PC-9 (cell line): Measurements from ENCODE around the gene MAPT. TPM values are rescaled to one million over a fixed set of nuclear protein-coding genes. Genes with fewer than 3 reads are reported as not detected.
A peak's percentile ranks its signal among the peaks of the same experiment; 100 is the strongest.

Experiments
- BruUV-seq: library from RNA; stranded (reverse); fragments of 400-500 nt; replicated peaks from 2 replicates; lab custom pipeline; 2021; lab: Mats Ljungman, UMichigan
- CTCF ChIA-PET: fragments of 300-600 bp; sonication (Branson Sonifier 250); formaldehyde crosslinking; loops from one replicate; lab custom pipeline; 2022; ENCODE audit warnings: antibody characterized with exemption; lab: Charles Lee
- POLR2A ChIA-PET: fragments of 300-600 bp; sonication (Branson Sonifier 250); formaldehyde crosslinking; loops from one replicate; lab custom pipeline; 2022; ENCODE audit warnings: antibody characterized with exemption; ENCODE audit not compliant: unreplicated experiment; lab: Charles Lee
- DNase-seq, 2 experiments: peaks; one replicate each; pipeline versions ENCODE4 v3.0.0 to v3.0.0-alpha.2; 2015 to 2022; ENCODE audit warnings: mixed read lengths in 1 of 2
- H2AFZ ChIP-seq: fragments of 200-600 bp; sonication (generic); 2 replicates; pipeline ENCODE4 v1.8.1; 2017; ENCODE audit warnings: antibody characterized with exemption
- H3F3A ChIP-seq: fragments of 200-600 bp; sonication (generic); 2 replicates; pipeline ENCODE4 v1.8.1; 2017; ENCODE audit warnings: antibody characterized with exemption, mild to moderate bottlenecking, low read depth; ENCODE audit not compliant: insufficient read depth
- H3K27ac ChIP-seq: fragments of 200-600 bp; sonication (generic); 2 replicates; pipeline ENCODE4 v1.6.1; 2016; ENCODE audit warnings: mixed run types
- H3K27me3 ChIP-seq: fragments of 200-600 bp; sonication (generic); 2 replicates; pipeline ENCODE4 v1.6.1; 2016; ENCODE audit warnings: low read depth, mixed run types; ENCODE audit not compliant: insufficient read depth
- H3K36me3 ChIP-seq: fragments of 200-600 bp; sonication (generic); 2 replicates; pipeline ENCODE4 v1.6.1; 2016; ENCODE audit warnings: low read depth, mixed run types
- H3K4me1 ChIP-seq: fragments of 200-600 bp; sonication (generic); replicated peaks from 2 replicates; pipeline ENCODE4 v1.6.1; 2016; ENCODE audit warnings: mixed run types; ENCODE audit not compliant: insufficient read depth
- H3K4me2 ChIP-seq: fragments of 200-600 bp; sonication (generic); 2 replicates; pipeline ENCODE4 v1.6.1; 2017; ENCODE audit warnings: mixed run types
- H3K4me3 ChIP-seq: fragments of 200-600 bp; sonication (generic); 2 replicates; pipeline ENCODE4 v1.6.1; 2016; ENCODE audit warnings: mixed run types
- H3K79me2 ChIP-seq: fragments of 200-600 bp; sonication (generic); 2 replicates; pipeline ENCODE4 v1.6.1; 2017; ENCODE audit warnings: low read depth, mixed run types
- H3K9me2 ChIP-seq: fragments of 200-600 bp; sonication (generic); 2 replicates; pipeline ENCODE4 v1.8.1; 2017; ENCODE audit warnings: mild to moderate bottlenecking; ENCODE audit not compliant: insufficient read depth
- H3K9me3 ChIP-seq: fragments of 200-600 bp; sonication (generic); 2 replicates; pipeline ENCODE4 v1.8.1; 2016; ENCODE audit warnings: low read depth; ENCODE audit not compliant: insufficient read depth
- H4K20me1 ChIP-seq: fragments of 200-600 bp; sonication (generic); 2 replicates; pipeline ENCODE4 v1.8.1; 2017; ENCODE audit not compliant: insufficient read depth
- EZH2 ChIP-seq: fragments of 200-600 bp; sonication (generic); IDR thresholded peaks from 2 replicates; pipeline ENCODE4 v1.8.0; 2017; ENCODE audit warnings: antibody characterized with exemption, low read depth
- intact Hi-C: fragments of 100-400 bp; cut with micrococcal nuclease; formaldehyde crosslinking; loops from one replicate; pipeline ENCODE4 v1.10.0; 2022; ENCODE audit not compliant: unreplicated experiment
- total RNA-seq: library from RNA; stranded (reverse); gene quantifications from 2 replicates; pipeline ENCODE4 v1.2.3, GENCODE V29; 2021
- TF ChIP-seq, protein P1 (sequence below): fragments of 200-600 bp; sonication (generic); conservative IDR thresholded peaks from 2 replicates; pipeline ENCODE4 v1.6.1; 2017; ENCODE audit warnings: mixed run types, antibody characterized with exemption, mild to moderate bottlenecking, moderate library complexity

Gene MAPT
- total RNA-seq, 1 experiment from 2014 or later = 0.85 TPM

DNA sequence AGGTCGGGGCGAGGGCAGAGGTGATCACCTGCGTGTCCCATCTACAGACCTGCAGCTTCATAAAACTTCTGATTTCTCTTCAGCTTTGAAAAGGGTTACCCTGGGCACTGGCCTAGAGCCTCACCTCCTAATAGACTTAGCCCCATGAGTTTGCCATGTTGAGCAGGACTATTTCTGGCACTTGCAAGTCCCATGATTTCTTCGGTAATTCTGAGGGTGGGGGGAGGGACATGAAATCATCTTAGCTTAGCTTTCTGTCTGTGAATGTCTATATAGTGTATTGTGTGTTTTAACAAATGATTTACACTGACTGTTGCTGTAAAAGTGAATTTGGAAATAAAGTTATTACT lies 133.6 kb downstream of the MAPT start:
- H3K9me2 ChIP-seq = no peaks in the 10 kb centered on the region
- H3K4me3 ChIP-seq = no peak overlapping the region
- H2AFZ ChIP-seq = no peak overlapping the region
- peaks cover 8% of the 10 kb centered on the region; the same call in 1 of the 2 replicates for H3K36me3 ChIP-seq
- H3K9me3 ChIP-seq = no peaks in the 10 kb centered on the region
- CTCF ChIA-PET = no interaction called here
- H3K4me1 ChIP-seq = no peaks in the 10 kb centered on the region
- H3K4me2 ChIP-seq = no peak overlapping the region
- DNase-seq = no peak
- no peak overlapping the region for H3K27ac ChIP-seq
- no TSS peak for BruUV-seq
- TF ChIP-seq, protein P1, sequence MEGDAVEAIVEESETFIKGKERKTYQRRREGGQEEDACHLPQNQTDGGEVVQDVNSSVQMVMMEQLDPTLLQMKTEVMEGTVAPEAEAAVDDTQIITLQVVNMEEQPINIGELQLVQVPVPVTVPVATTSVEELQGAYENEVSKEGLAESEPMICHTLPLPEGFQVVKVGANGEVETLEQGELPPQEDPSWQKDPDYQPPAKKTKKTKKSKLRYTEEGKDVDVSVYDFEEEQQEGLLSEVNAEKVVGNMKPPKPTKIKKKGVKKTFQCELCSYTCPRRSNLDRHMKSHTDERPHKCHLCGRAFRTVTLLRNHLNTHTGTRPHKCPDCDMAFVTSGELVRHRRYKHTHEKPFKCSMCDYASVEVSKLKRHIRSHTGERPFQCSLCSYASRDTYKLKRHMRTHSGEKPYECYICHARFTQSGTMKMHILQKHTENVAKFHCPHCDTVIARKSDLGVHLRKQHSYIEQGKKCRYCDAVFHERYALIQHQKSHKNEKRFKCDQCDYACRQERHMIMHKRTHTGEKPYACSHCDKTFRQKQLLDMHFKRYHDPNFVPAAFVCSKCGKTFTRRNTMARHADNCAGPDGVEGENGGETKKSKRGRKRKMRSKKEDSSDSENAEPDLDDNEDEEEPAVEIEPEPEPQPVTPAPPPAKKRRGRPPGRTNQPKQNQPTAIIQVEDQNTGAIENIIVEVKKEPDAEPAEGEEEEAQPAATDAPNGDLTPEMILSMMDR = no peak
- TF ChIP-seq EZH2 = no peak
- H3F3A ChIP-seq = peaks cover 12% of the 10 kb centered on the region; the same call in 1 of the 2 replicates
- POLR2A ChIA-PET = no interaction called here
- intact Hi-C loops = no loop called here
- H3K79me2 ChIP-seq = no peaks in the 10 kb centered on the region
- H4K20me1 ChIP-seq = peaks cover 16% of the 10 kb centered on the region
- no peaks in the 10 kb centered on the region for H3K27me3 ChIP-seq

DNA sequence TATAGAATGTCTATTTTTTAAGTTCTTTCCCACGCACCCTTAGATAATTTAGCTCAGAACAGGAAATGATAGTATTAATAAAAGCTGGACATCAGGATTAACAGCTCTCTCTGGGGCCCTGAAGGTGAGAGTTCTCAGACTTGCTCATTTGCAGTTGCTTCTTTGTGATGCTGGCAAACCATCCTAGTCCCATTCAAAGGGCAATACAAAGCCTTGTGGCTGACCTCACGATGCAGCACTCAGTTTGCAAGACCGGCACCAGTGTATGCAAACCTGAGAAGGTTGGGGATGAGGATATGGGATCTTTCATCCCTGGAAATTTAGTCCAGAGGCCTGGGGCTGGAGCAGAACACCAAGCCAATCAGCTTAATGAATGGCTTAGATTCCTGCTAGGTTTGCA lies 134.0 kb downstream of the MAPT start:
- no peak overlapping the region for H3K4me2 ChIP-seq
- POLR2A ChIA-PET = no interaction called here
- peaks cover 12% of the 10 kb centered on the region; the same call in 1 of the 2 replicates for H3F3A ChIP-seq
- no peak overlapping the region for H2AFZ ChIP-seq
- peaks cover 16% of the 10 kb centered on the region for H4K20me1 ChIP-seq
- no peaks in the 10 kb centered on the region for H3K4me1 ChIP-seq
- H3K79me2 ChIP-seq = no peaks in the 10 kb centered on the region
- CTCF ChIA-PET = no interaction called here
- TF ChIP-seq, protein P1 = no peak
- no peak for TF ChIP-seq EZH2
- H3K9me3 ChIP-seq = no peaks in the 10 kb centered on the region
- peaks cover 9% of the 10 kb centered on the region; the same call in 1 of the 2 replicates for H3K36me3 ChIP-seq
- H3K27ac ChIP-seq = no peak overlapping the region
- intact Hi-C loops = no loop called here
- BruUV-seq = no TSS peak
- H3K4me3 ChIP-seq = no peak overlapping the region
- no peaks in the 10 kb centered on the region for H3K9me2 ChIP-seq
- no peak for DNase-seq
- H3K27me3 ChIP-seq = no peaks in the 10 kb centered on the region

DNA sequence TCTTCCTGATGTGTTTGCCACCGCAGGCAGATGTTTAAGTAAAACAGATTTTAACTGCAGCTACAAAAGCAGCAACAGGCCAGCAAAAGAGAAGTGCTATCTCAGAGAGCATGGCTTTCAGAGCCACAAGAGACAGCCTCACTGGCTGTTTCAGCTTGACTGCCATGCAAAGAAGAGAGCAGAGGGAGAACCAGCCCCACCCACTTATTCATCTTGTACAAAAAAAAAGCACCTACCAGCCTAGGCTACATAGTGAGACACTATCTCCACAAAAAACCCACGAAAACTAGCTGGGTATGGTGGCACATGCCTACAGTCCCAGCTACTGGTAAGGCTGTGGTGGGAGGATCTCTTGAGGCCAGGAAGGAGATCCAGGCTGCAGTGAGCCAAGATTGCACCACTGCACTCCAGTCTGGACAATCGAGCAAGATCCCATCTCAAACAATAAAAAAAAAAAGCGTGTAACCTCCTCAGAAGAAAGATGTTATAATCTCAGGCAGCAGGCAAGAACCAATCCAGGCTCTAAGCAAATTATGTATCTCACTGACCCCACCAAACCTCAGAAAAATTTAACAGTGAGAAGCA lies 134.7 kb downstream of the MAPT start:
- Histone ChIP-seq H3F3A (peaks cover 12% of the 10 kb centered on the region; the same call in 1 of the 2 replicates), H3K9me2 (no peaks in the 10 kb centered on the region), H3K4me3 (no peak overlapping the region), H3K27me3 (no peaks in the 10 kb centered on the region), H3K36me3 (peaks cover 16% of the 10 kb centered on the region; the same call in 1 of the 2 replicates), H2AFZ (no peak overlapping the region), H4K20me1 (peaks cover 16% of the 10 kb centered on the region), H3K4me1 (no peaks in the 10 kb centered on the region), H3K9me3 (no peaks in the 10 kb centered on the region), H3K27ac (no peak overlapping the region), H3K4me2 (no peak overlapping the region), H3K79me2 (no peaks in the 10 kb centered on the region)
- TF ChIP-seq EZH2 = no peak
- TF ChIP-seq, protein P1 = no peak
- BruUV-seq = no TSS peak
- CTCF ChIA-PET = no interaction called here
- DNase-seq = peak in 1 of 2 experiments; percentile 33
- intact Hi-C loops = no loop called here
- POLR2A ChIA-PET = no interaction called here
